Measurements from ENCODE around the gene BOLL. TPM values are rescaled to one million over a fixed set of nuclear protein-coding genes. Genes with fewer than 3 reads are reported as not detected.

Gene BOLL
- total RNA-seq (2022; extraction: Qiagen RNA extraction) = not detected in 5 replicates

GRCh38 chr2:197784956-197785941 is at the start of gene BOLL:
BOLL (minus strand) TSS chr2:197785319; CDS start chr2:197781850, 3,469 bp downstream.

GRCh38 chr2:197804049-197804757 is 19.1 kb upstream of the BOLL start, which contains the start of gene PLCL1:
PLCL1 (plus strand) TSS chr2:197804593.

GRCh38 chr2:197705121-197705911 is 79.8 kb downstream of the BOLL start, which contains the start of gene MARS2:
MARS2 (plus strand) TSS chr2:197705369; CDS start chr2:197705406, 37 bp downstream.

Other genes with a start within 250 kb of the BOLL start
- gene RFTN2, start 109.7 kb downstream of the BOLL start, total RNA-seq (2022; extraction: Qiagen RNA extraction) = 0.06 to 0.13 TPM in 2 of 5 replicates, not detected in the others
- 11.3 to 12.5 TPM (median 11.6 TPM) in 5 replicates for gene MARS2, start 80.0 kb downstream of the BOLL start, total RNA-seq (2022; extraction: Qiagen RNA extraction)
- gene PLCL1, start 19.3 kb upstream of the BOLL start, total RNA-seq (2022; extraction: Qiagen RNA extraction) = 0.02 TPM in 1 of 5 replicates, not detected in the others